Midbrain (tissue), 1 donor: ENCODE data around the gene DAAM2.

Experiments used
- DNase-seq: peaks from one replicate; lab custom pipeline; 2025; lab: John Stamatoyannopoulos, UW

The DAAM2 gene

GRCh38 chr6:39887692-39888450 lies 95.7 kb downstream of the DAAM2 start:
- peak; percentile 84 for DNase-seq

- DNase-seq, result no peak
Observed at GRCh38 chr6:39889229-39889628, 97.1 kb downstream of the DAAM2 start.

GRCh38 chr6:39891353-39891752 lies 99.2 kb downstream of the DAAM2 start:
- DNase-seq, result no peak

GRCh38 chr6:39891976-39892375 lies 99.8 kb downstream of the DAAM2 start:
- no peak for DNase-seq

GRCh38 chr6:39892490-39893129 lies 100.4 kb downstream of the DAAM2 start:
- peak; percentile 77 for DNase-seq

- DNase-seq, result no peak
Observed at GRCh38 chr6:39893286-39893685, 101.1 kb downstream of the DAAM2 start.

- no peak for DNase-seq
Observed at GRCh38 chr6:39896701-39897100, 104.5 kb downstream of the DAAM2 start.

GRCh38 chr6:39897698-39898097 lies 105.5 kb downstream of the DAAM2 start:
- no peak for DNase-seq

- no peak for DNase-seq
Observed at GRCh38 chr6:39898625-39899024, 106.4 kb downstream of the DAAM2 start.

- DNase-seq, result no peak
Observed at GRCh38 chr6:39899554-39900295, 107.5 kb downstream of the DAAM2 start.

GRCh38 chr6:39901116-39901655 lies 109.0 kb downstream of the DAAM2 start:
- DNase-seq, result no peak

GRCh38 chr6:39901670-39902069 lies 109.5 kb downstream of the DAAM2 start:
- no peak for DNase-seq

GRCh38 chr6:39902136-39902535 lies 110.0 kb downstream of the DAAM2 start:
- no peak for DNase-seq

GRCh38 chr6:39902786-39903465 lies 110.8 kb downstream of the DAAM2 start:
- DNase-seq, result no peak

- DNase-seq, result no peak
Observed at GRCh38 chr6:39903656-39904055, 111.5 kb downstream of the DAAM2 start.

- no peak for DNase-seq
Observed at GRCh38 chr6:39904946-39905639, 112.9 kb downstream of the DAAM2 start.

- DNase-seq, result no peak
Observed at GRCh38 chr6:39905640-39905975, 113.4 kb downstream of the DAAM2 start.

- no peak for DNase-seq
Observed at GRCh38 chr6:39906318-39906761, 114.2 kb downstream of the DAAM2 start.

GRCh38 chr6:39907871-39908575 lies 115.8 kb downstream of the DAAM2 start:
- DNase-seq, result no peak

GRCh38 chr6:39908838-39909583 lies 116.8 kb downstream of the DAAM2 start:
- DNase-seq, result no peak
